Measurements from ENCODE around the gene DDX24. TPM values are rescaled to one million over a fixed set of nuclear protein-coding genes. Genes with fewer than 3 reads are reported as not detected.
"Not testable (repeated sequence)": the region's sequence is repeated elsewhere in the genome, so short reads cannot be mapped to it uniquely, and the experiment has no call there.

Gene DDX24
- total RNA-seq, 2 donors from 2014 or later, result 131 to 137 TPM

DNA sequence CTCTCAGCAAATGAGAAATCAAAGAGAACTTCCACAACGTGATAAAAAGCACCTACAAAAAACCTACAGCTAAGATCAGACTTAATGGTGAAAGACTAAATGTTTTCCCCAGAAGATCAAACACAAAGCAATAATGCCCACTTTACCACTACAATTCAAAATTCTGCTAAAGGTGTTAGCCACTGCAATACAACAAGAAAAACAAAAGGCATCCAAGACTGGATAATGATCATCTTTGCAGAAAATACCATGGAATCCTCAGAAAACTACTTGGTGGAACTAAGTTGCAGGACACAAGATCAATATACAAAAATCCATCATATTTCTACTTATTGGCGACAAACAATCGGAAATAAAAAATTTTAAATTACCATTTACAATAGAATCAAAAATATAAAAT lies 6.5 kb downstream of the DDX24 start:
- no peak overlapping the region for H3K27ac ChIP-seq (ENCODE audit: low read depth, low read length)
- no peaks in the 10 kb centered on the region for H3K27me3 ChIP-seq (ENCODE audit: control insufficient read depth, insufficient read depth, low read length, poor library complexity, severe bottlenecking)
- peaks cover 36% of the 10 kb centered on the region for H3K36me3 ChIP-seq (ENCODE audit: control insufficient read depth, insufficient read depth, low read length)
- no peak for DNase-seq
- H3K4me1 ChIP-seq (ENCODE audit: control insufficient read depth, insufficient read depth, low read length), result no peaks in the 10 kb centered on the region
- TF ChIP-seq, protein P1, sequence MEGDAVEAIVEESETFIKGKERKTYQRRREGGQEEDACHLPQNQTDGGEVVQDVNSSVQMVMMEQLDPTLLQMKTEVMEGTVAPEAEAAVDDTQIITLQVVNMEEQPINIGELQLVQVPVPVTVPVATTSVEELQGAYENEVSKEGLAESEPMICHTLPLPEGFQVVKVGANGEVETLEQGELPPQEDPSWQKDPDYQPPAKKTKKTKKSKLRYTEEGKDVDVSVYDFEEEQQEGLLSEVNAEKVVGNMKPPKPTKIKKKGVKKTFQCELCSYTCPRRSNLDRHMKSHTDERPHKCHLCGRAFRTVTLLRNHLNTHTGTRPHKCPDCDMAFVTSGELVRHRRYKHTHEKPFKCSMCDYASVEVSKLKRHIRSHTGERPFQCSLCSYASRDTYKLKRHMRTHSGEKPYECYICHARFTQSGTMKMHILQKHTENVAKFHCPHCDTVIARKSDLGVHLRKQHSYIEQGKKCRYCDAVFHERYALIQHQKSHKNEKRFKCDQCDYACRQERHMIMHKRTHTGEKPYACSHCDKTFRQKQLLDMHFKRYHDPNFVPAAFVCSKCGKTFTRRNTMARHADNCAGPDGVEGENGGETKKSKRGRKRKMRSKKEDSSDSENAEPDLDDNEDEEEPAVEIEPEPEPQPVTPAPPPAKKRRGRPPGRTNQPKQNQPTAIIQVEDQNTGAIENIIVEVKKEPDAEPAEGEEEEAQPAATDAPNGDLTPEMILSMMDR (conservative IDR thresholded peaks at IDR 0.05), result no peak
- Mint-ChIP-seq H3K9me3 (peaks cover 49% of the 10 kb centered on the region), H3K36me3 (ENCODE audit: low read depth) (peaks cover 75% of the 10 kb centered on the region), H3K27ac (no peak overlapping the region), H3K4me1 (peaks cover 15% of the 10 kb centered on the region), H3K4me3 (no peak overlapping the region), H3K27me3 (ENCODE audit: insufficient read depth) (no peaks in the 10 kb centered on the region)
- 98 to 100% methylated on average over 1 to 2 of the region's 3 CpGs for WGBS, 2 experiments (ENCODE audit: insufficient coverage in 1 of 2, insufficient read length in 1 of 2)
- peaks cover 56% of the 10 kb centered on the region for H3K9me3 ChIP-seq (ENCODE audit: control insufficient read depth, low read length)
- no peak overlapping the region for H3K9ac ChIP-seq (ENCODE audit: extremely low read depth, low read length, poor library complexity, severe bottlenecking)
- H3K4me3 ChIP-seq (ENCODE audit: low read length), result peak overlapping the region; percentile 65

DNA sequence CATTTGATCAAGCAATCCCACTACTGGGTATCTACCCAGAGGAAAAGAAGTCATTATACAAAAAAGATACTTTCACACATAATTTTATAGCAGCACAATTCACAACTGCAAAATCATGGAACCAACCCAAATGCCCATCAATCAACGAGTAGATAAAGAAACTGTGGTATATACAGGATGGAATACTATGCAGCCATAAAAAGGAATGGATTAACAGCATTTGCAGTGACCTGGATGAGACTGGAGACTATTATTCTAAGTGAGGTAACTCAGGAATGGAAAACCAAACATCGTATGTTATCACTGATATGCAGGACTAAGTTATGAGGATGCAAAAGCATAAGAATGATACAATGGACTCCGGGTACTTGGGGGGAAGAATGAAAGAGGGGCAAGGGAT lies 8.9 kb downstream of the DDX24 start:
- H3K4me1 Mint-ChIP-seq; H3K4me3 Mint-ChIP-seq; H3K27ac ChIP-seq (ENCODE audit: low read depth, low read length); H3K27me3 ChIP-seq (ENCODE audit: control insufficient read depth, insufficient read depth, low read length, poor library complexity, severe bottlenecking); H3K4me3 ChIP-seq (ENCODE audit: low read length); DNase-seq; H3K27ac Mint-ChIP-seq; H3K9ac ChIP-seq (ENCODE audit: extremely low read depth, low read length, poor library complexity, severe bottlenecking); H3K27me3 Mint-ChIP-seq (ENCODE audit: insufficient read depth); H3K4me1 ChIP-seq (ENCODE audit: control insufficient read depth, insufficient read depth, low read length): not testable (repeated sequence)
- Histone ChIP-seq H3K36me3 (ENCODE audit: control insufficient read depth, insufficient read depth, low read length) (peaks cover 15% of the 10 kb centered on the region), H3K9me3 (ENCODE audit: control insufficient read depth, low read length) (peaks cover 73% of the 10 kb centered on the region)
- Mint-ChIP-seq H3K36me3 (ENCODE audit: low read depth) (peaks cover 67% of the 10 kb centered on the region), H3K9me3 (peaks cover 72% of the 10 kb centered on the region)
- 94 to 97% methylated on average over 3 of the region's 3 CpGs for WGBS, 2 experiments (ENCODE audit: insufficient coverage in 1 of 2, insufficient read length in 1 of 2)

DNA sequence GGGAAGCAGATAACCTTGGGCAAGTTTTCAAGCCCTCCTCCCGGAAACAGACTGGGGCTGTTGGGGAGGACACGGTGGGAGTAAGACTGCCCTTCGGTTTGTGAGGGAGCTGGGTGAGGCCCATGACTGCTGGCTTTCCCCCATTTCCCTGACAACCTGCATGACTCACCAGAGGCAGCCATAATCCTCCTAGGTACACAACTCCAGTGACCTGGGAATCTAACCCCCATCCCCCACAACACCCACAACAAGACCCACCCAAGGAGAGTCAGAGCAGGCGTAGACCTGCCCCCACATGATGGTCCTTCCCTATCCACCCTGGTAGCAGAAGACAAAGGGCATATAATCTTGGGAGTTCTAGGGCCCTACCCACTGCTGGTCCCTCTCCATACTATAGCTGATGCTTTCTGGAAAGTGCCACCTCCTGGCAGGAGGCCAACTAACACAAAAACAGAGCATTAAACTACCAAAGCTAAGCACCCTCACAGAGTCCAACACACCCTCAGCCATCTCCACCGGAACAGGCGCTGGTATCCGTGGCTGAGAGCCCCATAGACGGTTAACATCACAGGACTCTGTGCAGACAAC lies 14.8 kb downstream of the DDX24 start:
- TF ChIP-seq, protein P1 (conservative IDR thresholded peaks at IDR 0.05), result peak; percentile 34
- peak overlapping the region; percentile 24 for H3K4me3 ChIP-seq (ENCODE audit: low read length)
- peaks cover 3% of the 10 kb centered on the region for H3K4me1 ChIP-seq (ENCODE audit: control insufficient read depth, insufficient read depth, low read length)
- Mint-ChIP-seq H3K27ac (peak overlapping the region; percentile 71), H3K9me3 (peaks cover 40% of the 10 kb centered on the region), H3K27me3 (ENCODE audit: insufficient read depth) (no peaks in the 10 kb centered on the region), H3K4me3 (peak overlapping the region; percentile 18), H3K4me1 (peaks cover 40% of the 10 kb centered on the region), H3K36me3 (ENCODE audit: low read depth) (peaks cover 42% of the 10 kb centered on the region)
- no peak overlapping the region for H3K27ac ChIP-seq (ENCODE audit: low read depth, low read length)
- DNase-seq, result peak; percentile 65
- peaks cover 35% of the 10 kb centered on the region for H3K9me3 ChIP-seq (ENCODE audit: control insufficient read depth, low read length)
- WGBS, 2 experiments (ENCODE audit: insufficient coverage in 1 of 2, insufficient read length in 1 of 2), result 33 to 85% methylated on average over 1 to 8 of the region's 8 CpGs
- H3K9ac ChIP-seq (ENCODE audit: extremely low read depth, low read length, poor library complexity, severe bottlenecking), result no peak overlapping the region
- H3K36me3 ChIP-seq (ENCODE audit: control insufficient read depth, insufficient read depth, low read length), result peaks cover 18% of the 10 kb centered on the region
- H3K27me3 ChIP-seq (ENCODE audit: control insufficient read depth, insufficient read depth, low read length, poor library complexity, severe bottlenecking), result no peaks in the 10 kb centered on the region

Measured in endodermal cell (in vitro differentiated cells).